ENCODE measurements around the gene ARPC3. TPM values are rescaled to one million over a fixed set of nuclear protein-coding genes. Genes with fewer than 3 reads are reported as not detected.
"Not testable (repeated sequence)": the region's sequence is repeated elsewhere in the genome, so short reads cannot be mapped to it uniquely, and the experiment has no call there.

The ARPC3 gene
- 289 and 391 TPM in 2 replicates for total RNA-seq (ENCODE audit: low replicate concordance)

DNA sequence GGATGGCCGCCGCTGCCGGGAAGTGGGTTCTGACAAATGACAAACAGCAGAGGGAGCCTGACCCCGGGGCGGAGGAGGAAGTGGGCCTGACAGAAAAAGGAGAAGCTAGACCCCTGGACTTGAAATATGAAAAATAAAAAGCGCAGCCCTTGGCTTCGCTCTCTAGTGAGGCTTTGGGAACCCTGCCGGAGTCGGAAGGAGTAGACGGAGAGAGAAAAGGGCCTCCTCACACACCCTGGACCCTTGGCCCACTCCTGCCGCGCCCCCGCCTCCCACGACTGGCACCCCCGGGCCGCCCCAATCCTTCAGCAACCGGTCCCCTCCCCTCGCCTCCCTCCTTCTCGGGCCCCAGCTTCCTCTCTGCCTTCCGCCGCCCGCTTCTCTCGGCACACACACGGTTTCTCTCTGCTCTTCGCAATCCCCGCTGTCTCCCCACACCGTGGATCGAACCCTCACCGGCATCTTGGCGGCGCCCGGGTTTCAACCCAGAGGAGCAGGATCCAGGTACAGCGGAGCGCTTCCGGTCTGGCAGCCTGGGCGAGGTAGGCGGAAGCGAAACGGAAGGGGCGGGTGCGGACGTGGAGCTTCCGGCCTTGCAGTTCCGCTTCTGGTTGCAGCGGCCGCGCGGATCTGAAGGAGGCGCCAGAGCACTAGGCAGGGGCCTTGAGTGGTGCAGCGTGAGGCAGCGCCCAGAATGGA, at the start of gene ARPC3:
Gene ARPC3, minus strand, starts transcription at position 539 of the 699 bp plus-strand sequence. Its CDS starts 77 bp downstream, at position 462.
- peak; percentile 92 for DNase-seq (ENCODE audit: low read depth)
- TF ChIP-seq, protein P1, sequence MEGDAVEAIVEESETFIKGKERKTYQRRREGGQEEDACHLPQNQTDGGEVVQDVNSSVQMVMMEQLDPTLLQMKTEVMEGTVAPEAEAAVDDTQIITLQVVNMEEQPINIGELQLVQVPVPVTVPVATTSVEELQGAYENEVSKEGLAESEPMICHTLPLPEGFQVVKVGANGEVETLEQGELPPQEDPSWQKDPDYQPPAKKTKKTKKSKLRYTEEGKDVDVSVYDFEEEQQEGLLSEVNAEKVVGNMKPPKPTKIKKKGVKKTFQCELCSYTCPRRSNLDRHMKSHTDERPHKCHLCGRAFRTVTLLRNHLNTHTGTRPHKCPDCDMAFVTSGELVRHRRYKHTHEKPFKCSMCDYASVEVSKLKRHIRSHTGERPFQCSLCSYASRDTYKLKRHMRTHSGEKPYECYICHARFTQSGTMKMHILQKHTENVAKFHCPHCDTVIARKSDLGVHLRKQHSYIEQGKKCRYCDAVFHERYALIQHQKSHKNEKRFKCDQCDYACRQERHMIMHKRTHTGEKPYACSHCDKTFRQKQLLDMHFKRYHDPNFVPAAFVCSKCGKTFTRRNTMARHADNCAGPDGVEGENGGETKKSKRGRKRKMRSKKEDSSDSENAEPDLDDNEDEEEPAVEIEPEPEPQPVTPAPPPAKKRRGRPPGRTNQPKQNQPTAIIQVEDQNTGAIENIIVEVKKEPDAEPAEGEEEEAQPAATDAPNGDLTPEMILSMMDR (IDR thresholded peaks at IDR 0.05; ENCODE audit: insufficient read depth, low read length), result peak; percentile 87
- H3K4me3 ChIP-seq (ENCODE audit: low read depth, low read length), result peak within 1 kb of the TSS; percentile 94

DNA sequence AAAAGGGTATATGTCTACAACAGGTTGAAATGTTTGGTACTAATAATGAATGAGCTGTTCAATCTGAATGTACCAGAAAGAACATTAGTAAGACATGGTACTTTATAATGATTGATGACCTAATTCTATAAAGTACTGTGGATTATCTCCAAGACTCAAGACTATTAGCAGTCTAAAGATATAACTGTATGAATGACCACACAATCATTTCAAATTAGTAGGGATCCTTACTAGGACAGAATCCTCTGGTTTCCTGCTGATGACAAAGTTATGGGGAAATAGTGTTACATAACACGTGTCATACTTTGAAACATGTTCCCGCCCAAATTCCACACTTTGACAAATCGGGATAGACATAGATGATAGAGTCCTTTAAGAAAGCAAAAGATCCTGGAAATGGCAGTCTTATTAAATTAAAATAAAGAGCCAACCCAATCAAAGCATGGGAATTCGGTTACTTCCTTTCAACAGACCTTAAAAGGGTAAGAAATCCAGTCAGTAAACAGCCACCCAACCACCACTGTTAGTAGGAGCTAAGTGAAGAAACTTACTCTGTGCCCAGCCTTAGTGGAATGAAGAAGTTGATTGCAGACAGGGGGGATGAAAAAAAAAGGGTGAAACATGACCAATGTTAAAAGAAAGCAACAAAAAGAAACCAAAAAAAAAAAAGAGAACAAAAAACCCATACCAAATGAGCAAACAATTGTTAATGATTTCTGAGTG, 49.0 kb upstream of the ARPC3 start:
- no peak overlapping the region for H3K4me3 ChIP-seq (ENCODE audit: low read depth, low read length)
- DNase-seq (ENCODE audit: low read depth), result peak; percentile 30
- TF ChIP-seq, protein P1 (IDR thresholded peaks at IDR 0.05; ENCODE audit: insufficient read depth, low read length), result no peak

DNA sequence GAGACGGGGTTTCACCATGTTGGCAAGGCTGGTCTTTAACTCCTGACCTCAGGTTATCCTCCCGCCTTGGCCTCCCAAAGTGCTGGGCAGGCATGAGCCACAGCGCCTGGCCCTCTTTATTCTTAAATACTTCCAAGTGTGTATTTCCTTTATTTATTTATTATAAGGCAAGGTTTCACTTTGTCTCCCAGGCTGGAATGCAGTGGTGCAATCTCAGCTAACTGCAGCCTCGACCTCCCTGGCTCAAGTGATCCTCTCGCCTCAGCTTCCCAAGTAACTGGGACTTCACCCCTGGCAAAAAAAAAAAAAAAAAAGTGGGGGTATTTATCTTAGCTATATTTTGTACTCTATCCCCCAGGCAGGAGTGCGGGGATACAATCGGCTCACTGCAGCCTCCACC, 25.3 kb upstream of the ARPC3 start:
- H3K4me3 ChIP-seq (ENCODE audit: low read depth, low read length), result no peak overlapping the region
- TF ChIP-seq, protein P1 (IDR thresholded peaks at IDR 0.05; ENCODE audit: insufficient read depth, low read length), result no peak
- DNase-seq (ENCODE audit: low read depth), result no peak

DNA sequence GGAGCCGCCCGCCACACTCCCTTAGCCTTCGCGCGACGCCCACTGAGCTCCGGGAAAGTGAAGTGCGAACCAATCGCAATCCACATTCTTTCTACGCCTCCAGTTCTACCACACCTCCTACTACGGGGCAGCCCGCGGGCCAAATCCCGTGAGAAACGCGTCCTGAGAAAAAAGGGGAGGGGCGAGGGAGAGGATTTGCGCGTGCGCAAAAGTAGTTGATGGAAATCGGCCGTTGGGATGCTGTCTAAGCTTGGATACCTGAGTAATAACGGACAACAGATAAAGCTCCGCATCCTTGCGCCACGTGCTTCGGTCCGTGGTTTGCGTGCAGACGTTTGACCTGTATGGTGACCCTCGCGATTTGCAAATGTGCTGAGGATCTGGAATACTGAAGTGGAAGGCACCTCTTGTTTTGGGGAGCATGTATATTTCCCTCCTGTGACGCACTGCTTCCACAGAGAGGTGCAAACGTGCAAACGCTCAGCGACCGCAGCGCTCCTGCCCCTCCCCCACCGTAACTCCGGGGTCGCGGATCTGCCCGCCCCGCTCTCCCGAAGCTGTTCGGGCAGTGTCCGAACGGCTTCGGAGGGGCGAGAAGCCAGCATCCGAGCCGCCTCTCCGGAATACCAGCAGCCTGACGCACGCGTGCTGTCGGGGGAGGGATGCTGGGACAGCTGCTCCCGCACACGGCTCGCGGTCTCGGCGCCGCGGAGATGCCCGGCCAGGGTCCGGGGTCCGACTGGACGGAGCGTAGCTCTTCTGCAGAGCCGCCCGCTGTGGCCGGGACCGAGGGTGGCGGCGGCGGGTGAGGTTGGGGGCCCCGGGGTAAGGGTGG, 18.3 kb upstream of the ARPC3 start, which contains the start of the genes FAM216A and GPN3:
Gene FAM216A, plus strand, starts transcription at position 632 of the 835 bp plus-strand sequence. Its CDS starts 31 bp downstream, at position 663.
Gene GPN3, minus strand, starts transcription at position 44 of the 835 bp plus-strand sequence. CDS start 54 bp downstream, outside the sequence.
- H3K4me3 ChIP-seq (ENCODE audit: low read depth, low read length), result peak within 1 kb of the TSS; percentile 100
- TF ChIP-seq, protein P1 (IDR thresholded peaks at IDR 0.05; ENCODE audit: insufficient read depth, low read length), result no peak
- DNase-seq (ENCODE audit: low read depth), result peak; percentile 98

DNA sequence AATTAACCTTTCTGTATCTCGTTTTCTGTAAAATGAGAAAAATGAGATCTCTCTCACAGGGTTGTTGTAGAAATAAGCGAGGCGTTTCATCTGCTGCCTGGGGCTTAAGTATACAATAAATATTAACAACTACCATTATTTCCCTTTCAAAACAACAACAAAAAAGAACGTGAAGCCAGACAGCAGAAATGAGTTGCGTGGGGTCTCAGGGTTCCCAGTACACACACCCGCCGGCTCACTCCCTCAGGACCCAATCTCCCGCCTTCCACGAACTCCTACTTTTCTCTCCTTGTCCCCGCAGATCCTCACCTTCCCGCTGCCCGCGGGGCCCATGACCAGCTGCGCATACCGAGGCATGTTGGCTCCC, 17.7 kb upstream of the ARPC3 start:
- peak overlapping the region; percentile 94 for H3K4me3 ChIP-seq (ENCODE audit: low read depth, low read length)
- TF ChIP-seq, protein P1 (IDR thresholded peaks at IDR 0.05; ENCODE audit: insufficient read depth, low read length), result no peak
- no peak for DNase-seq (ENCODE audit: low read depth)

DNA sequence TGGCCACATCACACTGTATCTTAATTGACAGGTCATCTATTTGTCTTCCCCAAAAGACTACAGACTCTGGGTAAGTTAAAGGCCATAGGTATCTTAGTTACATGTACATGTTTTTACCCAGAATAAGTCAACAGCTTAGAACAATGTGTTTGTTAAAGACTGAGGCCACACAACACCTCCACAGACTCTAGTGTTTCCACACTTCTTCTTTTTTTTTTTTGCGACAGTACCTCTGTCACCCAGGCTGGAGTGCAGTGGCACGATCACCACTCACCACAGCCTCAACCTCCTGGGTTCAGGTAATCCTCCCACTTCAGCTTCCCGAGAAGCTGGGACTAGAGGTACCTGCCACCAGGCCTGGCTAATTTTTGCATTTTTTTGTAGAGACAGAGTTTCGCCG, 16.7 kb upstream of the ARPC3 start:
- TF ChIP-seq, protein P1 (IDR thresholded peaks at IDR 0.05; ENCODE audit: insufficient read depth, low read length), result no peak
- DNase-seq (ENCODE audit: low read depth), result no peak
- H3K4me3 ChIP-seq (ENCODE audit: low read depth, low read length), result peak overlapping the region; percentile 7

DNA sequence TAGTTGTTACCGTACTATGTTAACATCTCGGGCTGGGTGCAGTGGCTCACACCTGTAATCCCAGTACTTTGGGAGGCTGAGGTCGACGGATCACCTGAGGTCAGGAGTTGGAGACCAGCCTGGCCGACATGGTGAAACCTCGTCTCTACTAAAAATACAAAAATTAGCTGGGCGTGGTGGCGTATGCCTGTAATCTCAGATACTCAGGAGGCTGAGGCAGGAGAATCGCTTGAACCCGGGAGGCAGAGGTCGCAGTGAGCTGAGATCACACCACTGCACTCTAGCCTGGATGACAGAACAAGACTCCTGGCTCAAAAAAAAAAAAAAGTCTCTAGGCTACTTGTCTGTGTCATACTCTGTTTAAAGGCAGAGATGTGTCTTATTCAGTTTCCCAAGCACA, 15.6 kb upstream of the ARPC3 start:
- H3K4me3 ChIP-seq (ENCODE audit: low read depth, low read length); DNase-seq (ENCODE audit: low read depth): not testable (repeated sequence)

Data from fibroblast of the aortic adventitia (primary cell).